HCT116 (cell line): ENCODE data around the gene PRKCD. TPM values are rescaled to one million over a fixed set of nuclear protein-coding genes. Genes with fewer than 3 reads are reported as not detected.

Source experiments
- ATAC-seq: fragments of 200-7000 bp; cut with Tn5 transposase; 2 replicates; pipeline ENCODE4 v1.9.1; 2020; ENCODE audit warnings: mild to moderate bottlenecking, moderate library complexity
- BruUV-seq: library from RNA; stranded (reverse); fragments of 400-500 nt; replicated peaks from 2 replicates; lab custom pipeline; 2021; lab: Mats Ljungman, UMichigan
- CTCF ChIA-PET: fragments of 300-600 bp; sonication (Branson Sonifier 250); formaldehyde crosslinking; loops from one replicate; lab custom pipeline; 2021; ENCODE audit warnings: antibody characterized with exemption; lab: Charles Lee
- POLR2A ChIA-PET: fragments of 300-600, 350-600 bp; sonication (Branson Sonifier 250); formaldehyde crosslinking; loops from one replicate; lab custom pipeline; 2021; ENCODE audit warnings: antibody characterized with exemption; lab: Charles Lee
- RAD21 ChIA-PET, 2 experiments: fragments of 300-600 bp; sonication (Branson Sonifier 250); formaldehyde crosslinking; loops; one replicate each; lab custom pipeline; 2023; ENCODE audit warnings: low total read pairs in 2 of 2; ENCODE audit not compliant: uncharacterized antibody in 2 of 2, unreplicated experiment in 2 of 2, low non-redundant PET in 1 of 2; lab: Charles Lee
- DNase-seq: peaks from one replicate; pipeline ENCODE4 v3.0.0-alpha.2; 2010; ENCODE audit warnings: low read depth, low spot score
- H2AFZ ChIP-seq: fragments of 200-600 bp; shearing (Covaris generic), sonication (generic); 2 replicates; pipeline ENCODE4 v1.6.1; 2017; ENCODE audit warnings: low read depth, mixed run types, mixed read lengths, antibody characterized with exemption, low read length; ENCODE audit not compliant: poor library complexity, severe bottlenecking
- H3K27ac ChIP-seq: 2 replicates; pipeline ENCODE4 v1.5.1; 2012; ENCODE audit warnings: low read depth, low read length
- H3K27me3 ChIP-seq: fragments of 200-600 bp; sonication (generic); 2 replicates; pipeline ENCODE4 v1.6.1; 2016; ENCODE audit warnings: mixed run types, low read length, mixed read lengths; ENCODE audit not compliant: insufficient read depth
- H3K36me3 ChIP-seq, 2 experiments: fragments of 200-500 bp in 1 of 2; fragments of 200-600 bp in 1 of 2; sonication (Bioruptor generic) in 1 of 2; sonication (generic) in 1 of 2; 2 replicates each; pipeline versions ENCODE4 v1.5.1 to v1.6.1; 2014 to 2016; ENCODE audit warnings: low read length in 2 of 2, inconsistent platforms in 1 of 2, mixed read lengths in 1 of 2, mixed run types in 1 of 2; ENCODE audit not compliant: insufficient read depth in 2 of 2, control insufficient read depth in 1 of 2
- H3K4me1 ChIP-seq, 2 experiments: fragments of 200-600 bp in 1 of 2; sonication (generic) in 1 of 2; 2 replicates each; pipeline versions ENCODE4 v1.5.1 to v1.6.1; 2012 to 2017; ENCODE audit warnings: low read length in 2 of 2, inconsistent platforms in 1 of 2, mild to moderate bottlenecking in 1 of 2, mixed read lengths in 1 of 2, mixed run types in 1 of 2, moderate library complexity in 1 of 2; ENCODE audit not compliant: insufficient read depth in 2 of 2, control insufficient read depth in 1 of 2
- H3K4me2 ChIP-seq: fragments of 200-600 bp; sonication (generic); 2 replicates; pipeline ENCODE4 v1.6.1; 2017; ENCODE audit warnings: mixed run types, low read length, mixed read lengths
- H3K4me3 ChIP-seq, 2 experiments: fragments of 200-600 bp in 1 of 2; sonication (generic) in 1 of 2; replicated peaks in 1 of 2; 2 replicates each; pipeline ENCODE4 v1.5.1; 2011 to 2016; ENCODE audit warnings: low read length in 2 of 2, control low read depth in 1 of 2, low read depth in 1 of 2, mild to moderate bottlenecking in 1 of 2, mixed read lengths in 1 of 2, mixed run types in 1 of 2
- H3K79me2 ChIP-seq: fragments of 200-600 bp; sonication (generic); 2 replicates; pipeline ENCODE4 v1.6.1; 2017; ENCODE audit warnings: mild to moderate bottlenecking, mixed run types, low read length, moderate library complexity, mixed read lengths; ENCODE audit not compliant: insufficient read depth
- H3K9ac ChIP-seq: fragments of 200-600 bp; sonication (generic); 2 replicates; pipeline ENCODE4 v1.6.1; 2016; ENCODE audit warnings: low read length, mixed read lengths
- H3K9me2 ChIP-seq: fragments of 200-600 bp; sonication (generic), shearing (Covaris generic); 2 replicates; pipeline ENCODE4 v1.6.1; 2017; ENCODE audit warnings: mixed run types, mild to moderate bottlenecking, moderate library complexity; ENCODE audit not compliant: insufficient read depth
- H3K9me3 ChIP-seq, 2 experiments: fragments of 200-500 bp in 1 of 2; fragments of 200-600 bp in 1 of 2; sonication (Bioruptor generic) in 1 of 2; sonication (generic) in 1 of 2; 2 replicates each; pipeline ENCODE4 v1.6.1; 2014 to 2017; ENCODE audit warnings: low read length in 2 of 2, mixed read lengths in 2 of 2, inconsistent platforms in 1 of 2, low read depth in 1 of 2, mild to moderate bottlenecking in 1 of 2, mixed run types in 1 of 2, moderate library complexity in 1 of 2; ENCODE audit not compliant: control insufficient read depth in 1 of 2, insufficient read depth in 1 of 2
- H4K20me1 ChIP-seq: fragments of 200-600 bp; sonication (generic), shearing (Covaris generic); 2 replicates; pipeline ENCODE4 v1.6.1; 2017; ENCODE audit warnings: mixed run types, mild to moderate bottlenecking, moderate library complexity; ENCODE audit not compliant: insufficient read depth
- EGR1 ChIP-seq: IDR thresholded peaks from 2 replicates; pipeline ENCODE4 v1.6.1; 2012; ENCODE audit warnings: low read depth
- EZH2 ChIP-seq: fragments of 200-600 bp; sonication (generic); IDR thresholded peaks from 2 replicates; pipeline ENCODE4 v1.6.1; 2017; ENCODE audit warnings: antibody characterized with exemption, mixed run types
- EZH2phosphoT487 ChIP-seq: fragments of 200-600 bp; IDR thresholded peaks from 2 replicates; pipeline ENCODE4 v1.6.1; 2018; ENCODE audit warnings: antibody characterized with exemption, borderline replicate concordance
- POLR2A ChIP-seq: IDR thresholded peaks from 2 replicates; pipeline ENCODE4 v1.7.0; 2011; ENCODE audit warnings: borderline replicate concordance; ENCODE audit not compliant: insufficient read depth, insufficient read length; ENCODE audit errors: extremely low read depth
- RAD21 ChIP-seq: IDR thresholded peaks from 2 replicates; pipeline ENCODE4 v1.6.1; 2012; ENCODE audit warnings: low read depth, mild to moderate bottlenecking
- SRF ChIP-seq: IDR thresholded peaks from 2 replicates; pipeline ENCODE4 v1.6.1; 2012; ENCODE audit warnings: low read depth
- TCF7L2 ChIP-seq: IDR thresholded peaks from 2 replicates; pipeline ENCODE4 v1.7.0; 2011; ENCODE audit warnings: borderline replicate concordance, inconsistent platforms; ENCODE audit not compliant: insufficient read depth, insufficient read length; ENCODE audit errors: extremely low read depth
- YY1 ChIP-seq: IDR thresholded peaks from 2 replicates; pipeline ENCODE4 v1.6.1; 2011; ENCODE audit warnings: low read length, low read depth, moderate library complexity, mild to moderate bottlenecking; ENCODE audit not compliant: insufficient replicate concordance; ENCODE audit errors: extremely low read depth
- ZFX ChIP-seq: fragments of 450-650 bp; IDR thresholded peaks from 2 replicates; pipeline ENCODE4 v1.6.1; 2017
- intact Hi-C: fragments of 100-400 bp; cut with micrococcal nuclease; formaldehyde crosslinking; loops from 2 replicates; pipeline ENCODE4 v1.10.0; 2022
- total RNA-seq: library from RNA; stranded (reverse); gene quantifications from one replicate; pipeline ENCODE4 v1.2.1, GENCODE V29; 2021; ENCODE audit not compliant: unreplicated experiment
- TF ChIP-seq, protein P1 (sequence below): IDR thresholded peaks from 2 replicates; pipeline ENCODE4 v1.6.1; 2011; ENCODE audit warnings: mild to moderate bottlenecking, low read length, moderate library complexity; ENCODE audit not compliant: insufficient replicate concordance; ENCODE audit errors: extremely low read depth
- TF ChIP-seq, protein P2 (sequence below): IDR thresholded peaks from 2 replicates; pipeline ENCODE4 v1.6.1; 2012

PRKCD gene
- total RNA-seq, 1 experiment from 2014 or later = 34.4 TPM

- no peak overlapping the region for H3K9ac ChIP-seq
- ATAC-seq (no peak), DNase-seq (no peak)
- CTCF ChIA-PET = no interaction called here
- H2AFZ ChIP-seq = no peak overlapping the region
- no peaks in the 10 kb centered on the region for H3K27me3 ChIP-seq
- POLR2A ChIA-PET = no interaction called here
- no peak overlapping the region for H3K4me2 ChIP-seq
- H3K4me1 ChIP-seq = peaks cover 51 to 65% of the 10 kb centered on the region in 2 experiments
- no peaks in the 10 kb centered on the region for H3K36me3 ChIP-seq
- BruUV-seq = no TSS peak
- H3K9me3 ChIP-seq = no peaks in the 10 kb centered on the region
- intact Hi-C loops = no loop called here
- no peak for TF ChIP-seq RAD21
- TF ChIP-seq ZFX = no peak
- TF ChIP-seq, protein P1, sequence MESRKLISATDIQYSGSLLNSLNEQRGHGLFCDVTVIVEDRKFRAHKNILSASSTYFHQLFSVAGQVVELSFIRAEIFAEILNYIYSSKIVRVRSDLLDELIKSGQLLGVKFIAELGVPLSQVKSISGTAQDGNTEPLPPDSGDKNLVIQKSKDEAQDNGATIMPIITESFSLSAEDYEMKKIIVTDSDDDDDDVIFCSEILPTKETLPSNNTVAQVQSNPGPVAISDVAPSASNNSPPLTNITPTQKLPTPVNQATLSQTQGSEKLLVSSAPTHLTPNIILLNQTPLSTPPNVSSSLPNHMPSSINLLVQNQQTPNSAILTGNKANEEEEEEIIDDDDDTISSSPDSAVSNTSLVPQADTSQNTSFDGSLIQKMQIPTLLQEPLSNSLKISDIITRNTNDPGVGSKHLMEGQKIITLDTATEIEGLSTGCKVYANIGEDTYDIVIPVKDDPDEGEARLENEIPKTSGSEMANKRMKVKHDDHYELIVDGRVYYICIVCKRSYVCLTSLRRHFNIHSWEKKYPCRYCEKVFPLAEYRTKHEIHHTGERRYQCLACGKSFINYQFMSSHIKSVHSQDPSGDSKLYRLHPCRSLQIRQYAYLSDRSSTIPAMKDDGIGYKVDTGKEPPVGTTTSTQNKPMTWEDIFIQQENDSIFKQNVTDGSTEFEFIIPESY = no peak
- no peak for TF ChIP-seq SRF
- TF ChIP-seq POLR2A = no peak
- TF ChIP-seq TCF7L2 = no peak
- TF ChIP-seq EGR1 = no peak
- no peak for TF ChIP-seq YY1
- TF ChIP-seq EZH2 = no peak
- TF ChIP-seq, protein P2, sequence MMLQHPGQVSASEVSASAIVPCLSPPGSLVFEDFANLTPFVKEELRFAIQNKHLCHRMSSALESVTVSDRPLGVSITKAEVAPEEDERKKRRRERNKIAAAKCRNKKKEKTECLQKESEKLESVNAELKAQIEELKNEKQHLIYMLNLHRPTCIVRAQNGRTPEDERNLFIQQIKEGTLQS = no peak
- no peak for TF ChIP-seq EZH2phosphoT487
- H3K4me3 ChIP-seq = no peak overlapping the region
- peaks cover 15% of the 10 kb centered on the region; the same call in 1 of the 2 replicates for H3K79me2 ChIP-seq
- no peaks in the 10 kb centered on the region for H3K9me2 ChIP-seq
- H3K27ac ChIP-seq = no peak overlapping the region
- RAD21 ChIA-PET = no interaction called here
- H4K20me1 ChIP-seq = no peaks in the 10 kb centered on the region
Measured at GRCh38 chr3:53157974-53158580, 2.9 kb upstream of the PRKCD start.
